HG03175 (cell line): ENCODE data around the gene MUC5AC.

ENCODE experiments used
- ATAC-seq: cut with Tn5 transposase; IDR thresholded peaks from one replicate; pipeline ENCODE4 v1.9.1; 2021; ENCODE audit warnings: mild to moderate bottlenecking, moderate library complexity; ENCODE audit not compliant: unreplicated experiment

The MUC5AC gene

DNA sequence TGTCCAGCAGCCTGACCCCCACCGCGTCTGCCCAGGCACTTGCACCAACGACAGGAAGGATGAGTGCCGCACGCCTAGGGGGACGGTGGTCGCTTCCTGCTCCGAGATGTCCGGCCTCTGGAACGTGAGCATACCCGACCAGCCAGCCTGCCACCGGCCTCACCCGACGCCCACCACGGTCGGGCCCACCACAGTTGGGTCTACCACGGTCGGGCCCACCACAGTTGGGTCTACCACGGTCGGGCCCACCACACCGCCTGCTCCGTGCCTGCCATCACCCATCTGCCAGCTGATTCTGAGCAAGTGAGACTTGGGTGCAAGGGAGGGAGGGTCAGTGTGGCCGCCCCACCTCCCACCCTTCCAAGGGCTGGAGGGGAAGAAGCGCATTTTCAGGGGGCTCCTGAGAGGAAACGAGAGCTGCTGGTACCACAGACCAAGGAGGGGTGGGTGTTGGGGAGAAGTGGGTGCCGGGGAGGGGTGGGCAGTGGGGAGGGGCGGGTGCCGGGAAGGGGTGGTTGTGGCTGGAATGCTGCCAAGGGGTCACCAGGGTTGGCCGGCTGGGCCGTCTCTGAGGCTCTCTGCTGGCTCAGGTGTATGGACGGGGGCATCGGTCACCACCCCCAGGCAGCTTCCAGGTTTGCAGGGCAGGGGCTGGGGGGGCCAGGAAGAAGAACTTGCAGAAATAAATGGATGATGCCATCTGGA is 37.4 kb downstream of the MUC5AC start:
- ATAC-seq, result no peak

DNA sequence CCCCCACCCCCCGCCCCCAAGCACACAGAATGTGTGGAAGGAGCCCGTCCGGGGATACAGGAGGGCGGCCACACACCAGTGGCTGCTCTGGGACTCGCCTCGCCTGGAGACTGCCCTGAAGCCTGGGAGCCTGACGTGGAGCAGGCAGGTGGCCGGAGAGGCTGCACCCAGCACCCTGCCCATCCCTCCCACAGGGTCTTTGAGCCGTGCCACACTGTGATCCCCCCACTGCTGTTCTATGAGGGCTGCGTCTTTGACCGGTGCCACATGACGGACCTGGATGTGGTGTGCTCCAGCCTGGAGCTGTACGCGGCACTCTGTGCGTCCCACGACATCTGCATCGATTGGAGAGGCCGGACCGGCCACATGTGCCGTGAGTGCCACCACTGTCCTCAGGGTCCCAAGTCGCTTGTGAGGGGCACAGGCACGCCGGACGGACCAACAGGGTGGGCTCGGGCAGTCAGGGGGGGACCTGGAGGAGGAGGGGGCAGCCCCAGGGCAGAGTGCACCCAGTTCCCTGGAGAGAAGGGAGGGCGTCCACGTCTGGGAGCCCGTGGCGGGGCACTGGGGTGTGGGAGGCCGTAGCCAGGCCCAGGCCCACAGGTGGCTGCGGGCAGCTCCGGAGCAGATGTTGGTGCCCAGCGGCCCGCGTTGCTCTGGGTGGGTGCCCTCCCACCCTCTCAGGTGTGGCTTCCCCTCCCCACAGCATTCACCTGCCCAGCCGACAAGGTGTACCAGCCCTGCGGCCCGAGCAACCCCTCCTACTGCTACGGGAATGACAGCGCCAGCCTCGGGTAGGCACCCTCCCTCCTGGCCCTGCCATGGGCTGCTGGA is 38.1 kb downstream of the MUC5AC start:
- no peak for ATAC-seq

DNA sequence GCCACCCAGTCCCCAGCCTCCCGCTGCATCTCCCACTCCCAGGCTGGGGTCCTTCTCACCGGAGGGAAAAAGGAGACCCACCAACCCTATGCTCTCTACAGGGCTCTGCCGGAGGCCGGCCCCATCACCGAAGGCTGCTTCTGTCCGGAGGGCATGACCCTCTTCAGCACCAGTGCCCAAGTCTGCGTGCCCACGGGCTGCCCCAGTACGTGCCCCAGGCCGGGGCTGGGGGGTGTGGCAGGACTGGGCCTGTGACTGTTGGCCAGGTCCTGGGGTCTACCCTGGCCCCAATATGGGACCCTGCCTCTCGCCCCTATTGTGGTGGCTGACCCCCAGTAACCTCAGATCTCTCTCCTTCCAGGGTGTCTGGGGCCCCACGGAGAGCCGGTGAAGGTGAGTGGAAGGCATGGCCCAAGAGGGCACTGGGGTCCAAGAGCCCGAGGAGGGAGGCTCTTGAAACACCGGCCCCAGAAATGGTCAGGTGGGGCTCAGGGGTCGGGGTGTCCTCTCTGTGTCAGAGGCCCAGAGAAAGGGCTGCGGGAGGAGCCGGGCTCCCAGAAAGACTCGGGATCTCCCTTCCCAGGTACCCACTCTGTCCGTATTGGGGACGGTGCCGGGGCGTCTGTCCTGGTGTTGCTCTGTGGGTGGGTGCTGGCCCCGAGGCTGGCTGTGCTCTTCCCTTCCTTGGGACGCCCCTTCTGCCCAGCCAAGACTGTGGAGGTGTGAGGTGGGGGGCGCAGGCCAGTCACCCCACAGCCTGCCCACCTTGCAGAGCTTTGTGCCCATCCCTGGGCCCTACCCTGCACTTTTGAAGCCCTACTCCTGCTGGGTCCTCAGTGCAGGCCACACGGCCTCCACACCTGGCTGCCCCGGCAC is 39.0 kb downstream of the MUC5AC start:
- no peak for ATAC-seq

DNA sequence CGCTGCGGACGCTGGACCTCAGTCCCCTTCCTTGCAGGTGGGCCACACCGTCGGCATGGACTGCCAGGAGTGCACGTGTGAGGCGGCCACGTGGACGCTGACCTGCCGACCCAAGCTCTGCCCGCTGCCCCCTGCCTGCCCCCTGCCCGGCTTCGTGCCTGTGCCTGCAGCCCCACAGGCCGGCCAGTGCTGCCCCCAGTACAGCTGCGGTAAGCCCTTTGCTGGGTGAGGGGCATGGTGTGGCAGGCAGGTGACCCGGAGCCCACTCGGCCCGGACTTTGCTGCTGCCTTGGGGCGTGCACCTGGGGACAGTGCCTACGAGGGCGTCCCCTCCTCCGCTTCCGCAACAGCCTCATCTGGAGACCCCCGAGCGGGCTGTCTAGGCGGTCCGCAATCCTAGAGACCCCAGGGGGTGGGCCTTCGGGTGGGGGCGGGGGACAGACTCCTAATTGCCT is 39.7 kb downstream of the MUC5AC start:
- no peak for ATAC-seq

DNA sequence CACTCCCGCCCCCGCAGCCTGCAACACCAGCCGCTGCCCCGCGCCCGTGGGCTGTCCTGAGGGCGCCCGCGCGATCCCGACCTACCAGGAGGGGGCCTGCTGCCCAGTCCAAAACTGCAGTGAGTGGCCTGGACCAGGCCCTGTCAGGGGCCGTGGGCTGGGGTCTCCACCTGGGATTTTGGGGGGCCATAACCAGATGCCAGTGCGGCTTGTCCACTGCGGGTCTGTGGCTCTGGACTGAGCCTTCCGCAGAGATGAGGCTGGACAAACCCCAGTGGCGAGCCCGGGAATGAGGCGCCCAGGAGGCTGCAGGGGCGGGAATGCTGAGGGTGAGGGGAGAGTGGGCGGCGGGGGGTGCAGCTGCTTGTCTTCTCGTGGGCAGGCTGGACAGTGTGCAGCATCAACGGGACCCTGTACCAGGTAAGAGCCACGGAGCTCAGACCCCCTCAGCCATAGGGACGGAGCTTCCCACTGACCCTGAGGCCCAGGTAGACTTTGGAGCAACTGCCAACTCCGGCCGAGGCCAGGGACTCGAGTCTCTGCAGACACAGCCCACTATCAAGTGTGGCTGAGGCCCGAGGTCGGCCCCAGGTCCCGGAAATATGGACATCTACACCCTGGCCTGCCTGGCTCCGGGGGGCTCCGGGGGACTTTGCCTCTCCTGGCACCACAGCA is 40.3 kb downstream of the MUC5AC start:
- no peak for ATAC-seq

DNA sequence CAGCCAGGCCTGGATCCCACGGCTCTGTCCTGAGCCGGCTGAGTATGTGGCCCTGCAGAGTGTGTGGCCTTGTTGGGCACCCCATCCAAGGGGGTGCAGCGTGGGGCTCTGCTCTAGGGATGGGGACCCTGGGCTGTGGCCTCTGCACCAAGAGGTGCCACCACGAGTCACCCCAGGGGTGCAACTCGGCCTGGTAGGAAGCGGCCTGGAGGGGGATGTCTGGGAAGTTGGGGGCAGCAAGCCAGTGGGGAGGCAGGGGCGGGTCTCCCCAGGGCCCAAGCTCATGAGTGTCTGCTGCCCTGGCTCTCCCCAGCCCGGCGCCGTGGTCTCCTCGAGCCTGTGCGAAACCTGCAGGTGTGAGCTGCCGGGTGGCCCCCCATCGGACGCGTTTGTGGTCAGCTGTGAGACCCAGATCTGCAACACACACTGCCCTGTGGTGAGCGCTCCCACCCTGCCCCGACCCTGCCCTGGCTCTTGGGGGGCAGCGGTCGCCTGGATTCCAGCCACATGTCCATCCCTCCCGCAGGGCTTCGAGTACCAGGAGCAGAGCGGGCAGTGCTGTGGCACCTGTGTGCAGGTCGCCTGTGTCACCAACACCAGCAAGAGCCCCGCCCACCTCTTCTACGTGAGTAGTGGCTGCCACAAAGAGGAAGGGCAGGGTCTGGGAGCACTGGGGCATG is 40.9 kb downstream of the MUC5AC start:
- no peak for ATAC-seq

DNA sequence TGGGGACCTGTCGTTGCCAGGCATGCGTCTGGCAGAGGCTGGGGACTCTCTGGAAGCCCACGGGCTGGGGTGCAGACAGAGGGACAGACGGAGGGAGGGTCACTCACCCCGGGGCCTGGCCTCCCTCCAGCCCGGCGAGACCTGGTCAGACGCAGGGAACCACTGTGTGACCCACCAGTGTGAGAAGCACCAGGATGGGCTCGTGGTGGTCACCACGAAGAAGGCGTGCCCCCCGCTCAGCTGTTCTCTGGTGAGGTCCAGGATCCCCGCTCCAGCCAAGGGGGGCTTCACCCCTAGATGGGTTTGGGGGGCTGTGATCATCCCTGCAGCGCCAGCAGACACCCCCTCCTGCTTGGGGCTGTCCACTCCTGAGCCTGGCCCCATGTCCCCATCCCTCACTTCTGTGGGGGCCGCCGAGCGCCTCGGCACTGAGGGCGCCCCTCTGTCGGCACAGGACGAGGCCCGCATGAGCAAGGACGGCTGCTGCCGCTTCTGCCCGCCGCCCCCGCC is 41.5 kb downstream of the MUC5AC start:
- ATAC-seq, result no peak

DNA sequence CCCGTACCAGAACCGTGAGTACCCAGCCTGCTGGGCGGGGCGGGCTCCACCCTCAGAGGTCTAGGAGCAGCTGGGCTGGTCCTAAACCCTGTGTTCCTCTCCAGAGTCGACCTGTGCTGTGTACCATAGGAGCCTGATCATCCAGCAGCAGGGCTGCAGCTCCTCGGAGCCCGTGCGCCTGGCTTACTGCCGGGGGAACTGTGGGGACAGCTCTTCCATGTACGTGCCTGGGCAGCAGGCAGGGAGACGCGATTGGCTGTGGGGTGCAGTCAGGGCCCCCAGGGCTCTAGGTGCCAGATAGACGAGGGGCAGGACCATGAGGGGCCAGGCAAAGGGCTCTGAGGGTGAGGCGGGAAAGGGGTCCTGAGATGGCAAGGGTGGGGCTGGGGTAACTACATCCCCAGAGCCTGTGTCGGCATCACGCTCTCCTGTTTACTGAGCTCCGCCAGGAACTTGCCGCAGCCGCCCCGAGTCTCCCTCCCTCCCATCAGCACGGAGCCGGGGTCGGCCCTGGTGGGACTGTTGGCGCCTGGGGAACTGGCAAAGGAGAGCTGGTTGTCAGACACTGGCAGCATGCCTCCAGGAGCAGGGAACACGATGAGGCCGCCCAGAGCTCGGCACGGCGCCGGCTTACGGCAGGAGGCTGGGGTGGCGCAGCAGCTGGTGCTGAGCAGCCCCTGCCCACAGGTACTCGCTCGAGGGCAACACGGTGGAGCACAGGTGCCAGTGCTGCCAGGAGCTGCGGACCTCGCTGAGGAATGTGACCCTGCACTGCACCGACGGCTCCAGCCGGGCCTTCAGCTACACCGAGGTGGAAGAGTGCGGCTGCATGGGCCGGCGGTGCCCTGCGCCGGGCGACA is 42.2 kb downstream of the MUC5AC start:
- ATAC-seq, result no peak

DNA sequence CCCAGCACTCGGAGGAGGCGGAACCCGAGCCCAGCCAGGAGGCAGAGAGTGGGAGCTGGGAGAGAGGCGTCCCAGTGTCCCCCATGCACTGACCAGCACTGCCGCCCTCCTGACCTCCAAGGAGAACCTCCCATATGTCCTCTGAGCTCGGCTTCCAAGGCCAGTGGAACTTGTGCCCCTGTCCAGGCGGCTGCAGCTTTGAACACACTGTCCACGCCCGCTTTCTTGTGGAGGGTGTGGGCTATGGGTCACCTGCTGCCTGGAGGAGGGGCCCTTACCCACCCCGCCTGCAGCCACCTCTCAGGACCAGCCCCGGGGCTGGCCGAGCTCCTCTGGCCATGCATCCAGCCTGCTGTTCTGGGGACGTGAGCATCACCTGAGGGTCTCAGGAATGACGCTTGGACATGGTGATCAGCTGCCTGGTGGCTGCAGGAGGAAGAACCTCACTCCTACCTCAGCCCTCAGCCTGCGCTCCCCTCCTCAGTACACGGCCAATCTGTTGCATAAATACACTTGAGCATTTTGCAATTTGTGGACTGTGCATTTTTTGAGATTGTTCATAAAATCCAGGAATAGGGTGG is 42.9 kb downstream of the MUC5AC start:
- no peak for ATAC-seq

DNA sequence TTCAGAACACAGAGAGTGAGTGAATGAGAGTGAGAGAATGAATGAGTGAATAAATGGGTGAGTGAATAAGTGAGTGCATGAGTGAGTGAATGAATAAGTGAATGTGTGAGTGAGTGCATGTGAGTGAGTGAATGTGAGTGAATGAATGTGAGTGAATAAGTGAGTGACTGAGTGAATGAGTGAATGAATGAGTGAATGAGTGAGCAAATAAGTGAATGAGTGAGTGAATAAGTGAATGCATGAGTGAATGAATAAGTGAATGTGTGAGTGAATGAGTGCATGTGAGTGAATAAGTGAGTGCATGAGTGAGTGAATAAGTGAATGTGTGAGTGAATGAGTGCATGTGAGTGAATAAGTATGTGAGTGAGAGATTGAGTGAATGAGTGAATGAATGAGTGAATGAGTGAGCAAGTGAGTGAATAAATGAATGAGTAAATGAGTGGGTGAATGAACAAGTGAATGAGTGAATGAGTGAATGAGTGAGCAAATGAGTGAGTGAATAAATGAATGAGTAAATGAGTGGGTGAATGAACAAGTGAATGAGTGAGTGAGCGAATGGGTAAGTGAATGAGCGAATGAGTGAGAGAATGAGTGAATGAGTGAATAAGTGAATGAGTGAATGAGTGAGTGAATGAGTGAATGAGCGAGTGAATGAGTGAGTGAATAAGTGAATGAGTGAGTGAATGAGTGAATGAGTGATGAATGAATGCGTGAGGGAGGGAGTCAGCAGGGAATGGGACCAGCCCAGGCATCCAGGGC is 43.8 kb downstream of the MUC5AC start:
- no peak for ATAC-seq

DNA sequence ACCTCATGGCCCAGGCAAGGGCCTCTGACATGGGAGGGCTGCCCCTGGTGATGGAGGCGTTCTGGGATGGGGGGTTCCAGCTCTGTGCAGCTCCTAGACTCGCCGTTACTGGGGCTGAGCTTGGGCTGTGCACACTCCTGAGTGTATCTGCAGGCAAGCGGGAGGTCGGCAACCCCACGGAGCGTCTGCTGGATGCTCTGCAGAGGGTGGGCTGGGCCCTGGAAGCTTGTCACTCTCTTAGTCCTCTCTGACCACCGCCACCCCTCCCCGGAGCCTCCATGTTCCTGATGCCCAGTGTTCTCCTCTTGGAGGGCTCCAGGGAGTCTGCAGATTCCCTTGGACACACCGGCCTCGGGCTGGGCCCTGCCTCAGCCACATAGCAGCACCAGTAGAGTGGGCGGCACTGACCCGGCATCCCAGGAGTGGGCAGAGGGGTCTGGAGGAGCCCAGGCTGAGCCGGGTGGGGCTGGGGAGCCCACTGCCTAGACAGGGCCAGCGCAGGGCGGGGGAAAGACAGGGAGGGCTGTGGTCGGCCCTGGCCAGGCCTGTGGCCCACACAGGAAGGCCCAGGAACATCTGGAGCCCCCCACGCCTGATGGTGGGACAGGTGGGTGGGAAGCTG is 44.5 kb downstream of the MUC5AC start:
- ATAC-seq, result no peak

DNA sequence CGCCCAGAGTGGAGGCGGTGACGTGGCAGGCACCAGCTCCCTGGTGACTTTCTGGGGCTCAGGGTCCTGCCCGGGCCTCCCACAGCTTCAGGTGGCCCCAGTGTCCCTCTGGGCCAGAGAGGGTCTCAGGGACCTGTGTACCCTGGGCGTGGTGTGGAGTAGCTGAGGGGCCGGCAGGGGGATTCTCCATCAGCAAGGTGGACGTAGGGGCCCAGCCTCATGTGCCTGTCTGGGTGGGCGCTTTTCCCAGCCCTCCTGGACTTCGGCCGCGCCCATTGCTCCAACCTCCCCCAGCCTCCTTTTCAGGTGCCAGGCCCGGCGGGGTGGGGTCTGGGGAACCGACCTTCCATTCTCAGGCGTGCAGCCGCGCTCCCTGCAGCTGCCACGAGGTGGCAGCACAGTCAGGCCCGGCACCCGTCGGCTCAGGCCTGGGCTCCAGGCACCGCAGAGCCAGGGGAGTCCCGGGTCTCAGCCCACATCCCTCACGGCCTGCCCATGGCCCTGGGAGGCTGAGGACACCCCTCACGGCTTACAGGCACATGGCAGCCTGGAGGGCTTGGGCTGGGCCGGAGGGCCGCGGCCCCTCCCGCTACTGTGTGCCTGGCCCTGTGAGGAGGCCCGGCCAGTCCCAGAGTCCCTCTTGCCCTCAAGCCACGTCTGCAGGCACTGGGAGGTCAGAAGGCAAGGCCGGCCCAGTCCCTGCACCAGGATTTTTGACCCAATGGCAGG is 45.2 kb downstream of the MUC5AC start:
- ATAC-seq, result no peak

DNA sequence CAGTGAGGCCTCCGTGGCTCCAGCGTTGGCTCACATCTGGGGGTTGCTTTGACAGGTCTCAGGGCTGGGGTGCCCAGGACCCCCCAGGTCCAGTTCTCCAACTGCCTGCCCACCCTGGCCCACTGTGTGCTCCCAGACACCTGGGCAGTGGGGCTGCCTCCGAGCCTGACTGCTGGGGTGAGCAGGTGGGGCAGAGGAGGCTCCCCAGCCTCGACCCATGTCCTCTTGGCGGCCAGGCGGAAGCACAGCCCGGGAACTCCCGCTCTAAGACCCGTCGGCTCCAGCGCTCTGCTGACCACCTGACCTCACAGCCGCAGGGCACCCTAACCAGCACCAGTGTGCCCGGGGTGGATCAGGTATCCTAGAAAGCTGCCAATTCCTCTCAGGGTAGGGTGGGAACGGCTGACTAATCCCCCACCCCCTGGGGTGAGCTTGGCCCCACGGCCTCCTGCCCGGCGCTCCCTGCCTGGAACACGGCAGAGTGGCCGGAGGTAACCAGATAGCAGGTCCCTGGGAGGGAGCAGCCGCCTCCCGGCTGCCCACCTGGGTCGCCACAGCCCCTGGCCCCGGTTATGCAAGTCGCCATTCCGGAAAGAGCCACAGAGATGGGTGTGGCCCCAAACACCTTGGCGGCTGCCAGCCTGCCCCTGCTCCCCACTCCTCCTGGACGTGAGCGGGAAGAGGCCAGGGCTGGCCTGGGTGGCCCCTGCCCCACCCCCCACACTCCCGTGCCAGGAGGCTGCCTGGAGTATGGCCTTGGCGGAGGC is 45.9 kb downstream of the MUC5AC start:
- no peak for ATAC-seq

DNA sequence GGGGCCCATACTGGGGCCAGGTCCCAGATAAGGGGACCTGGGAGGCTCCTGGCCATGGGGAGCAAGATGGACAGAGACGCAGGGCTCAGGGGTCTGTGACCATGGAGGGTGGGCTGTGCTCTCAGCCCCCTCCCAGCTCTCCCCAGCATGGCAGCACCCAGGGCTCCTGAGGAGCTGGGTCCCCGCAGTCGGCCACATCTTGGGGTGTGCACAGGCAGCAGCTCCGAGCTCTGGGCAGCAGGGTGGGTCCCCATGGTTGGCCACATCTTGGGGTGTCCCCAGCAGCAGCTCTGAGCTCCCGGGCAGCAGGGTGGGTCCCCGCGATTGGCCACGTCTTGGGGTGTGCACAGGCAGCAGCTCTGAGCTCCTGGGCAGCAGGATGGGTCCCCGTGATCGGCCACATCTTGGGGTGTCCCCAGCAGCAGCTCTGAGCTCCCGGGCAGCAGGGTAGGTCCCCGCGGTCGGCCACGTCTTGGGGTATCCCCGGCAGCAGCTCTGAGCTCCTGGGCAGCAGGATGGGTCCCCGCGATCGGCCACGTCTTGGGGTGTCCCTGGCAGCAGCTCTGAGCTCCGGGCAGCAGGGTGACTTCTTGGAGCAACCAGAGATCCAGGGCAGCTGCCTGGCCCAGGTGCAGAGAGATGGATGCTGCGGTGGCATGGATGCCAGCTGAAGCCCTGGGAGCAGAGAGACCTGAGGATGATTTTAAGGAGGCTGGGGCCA is 46.8 kb downstream of the MUC5AC start:
- no peak for ATAC-seq
